ENCODE data around the gene TFR2.

TFR2 gene

GRCh38 chr7:100572281-100572948, 68.9 kb downstream of the TFR2 start:
- DNase-seq (ENCODE audit: low read depth): no peak

GRCh38 chr7:100571829-100572116, 69.6 kb downstream of the TFR2 start:
- no peak for DNase-seq (ENCODE audit: low read depth)

- no peak for DNase-seq (ENCODE audit: low read depth)
These were observed 70.2 kb downstream of the TFR2 start for GRCh38 chr7:100570954-100571828.

Measured in GM04504 (cell line).